ENCODE data around the gene ITGA6. TPM values are rescaled to one million over a fixed set of nuclear protein-coding genes. Genes with fewer than 3 reads are reported as not detected.

The ITGA6 gene
- total and polyA plus RNA-seq, 2 donors (not counting 1 experiment from before 2014, with no cell fraction given), result 6.4 to 19.8 TPM

- Histone ChIP-seq H3K36me3 (ENCODE audit: control insufficient read depth, insufficient read depth, low read length) (no peaks in the 10 kb centered on the region), H3K27ac (ENCODE audit: insufficient read depth, low read length) (no peak overlapping the region), H3K79me2 (ENCODE audit: control insufficient read depth, insufficient read depth, low read length) (no peaks in the 10 kb centered on the region), H3K27me3 (ENCODE audit: control insufficient read depth, insufficient read depth, low read length) (no peaks in the 10 kb centered on the region), H2AFZ (ENCODE audit: low read length) (no peak overlapping the region), H3K4me1 (ENCODE audit: control insufficient read depth, extremely low read depth, insufficient read depth, low read length) (peaks cover 2% of the 10 kb centered on the region), H3K9ac (ENCODE audit: insufficient read depth, low read length) (no peak overlapping the region), H3K9me3 (ENCODE audit: control insufficient read depth, insufficient read depth, low read depth, low read length) (no peaks in the 10 kb centered on the region), H4K20me1 (ENCODE audit: control insufficient read depth, extremely low read depth, insufficient read depth, low read length) (no peaks in the 10 kb centered on the region), H3K4me3 (replicated peaks in 1 of 4; ENCODE audit: control extremely low read depth in 1 of 4, insufficient read depth in 1 of 4, low read depth in 3 of 4, low read length in 4 of 4) (no peak overlapping the region), H3K4me2 (ENCODE audit: extremely low read depth, insufficient read depth, low read length) (no peak overlapping the region)
- no peak for DNase-seq (ENCODE audit: low read depth in 2 of 2)
- TF ChIP-seq EZH2 (IDR thresholded peaks at IDR 0.05; ENCODE audit: low read length, missing control alignments), result no peak
- TF ChIP-seq CTCF (conservative IDR thresholded peaks at IDR 0.05 in 1 of 2, IDR thresholded peaks at IDR 0.05 in 1 of 2; ENCODE audit: low read depth in 1 of 2, low read length in 2 of 2), result no peak
Measured at GRCh38 chr2:172550419-172550818, 123.0 kb downstream of the ITGA6 start.

GRCh38 chr2:172551271-172551670, 123.9 kb downstream of the ITGA6 start:
- H2AFZ ChIP-seq (ENCODE audit: low read length), result peak overlapping the region; percentile 19
- H3K4me1 ChIP-seq (ENCODE audit: control insufficient read depth, extremely low read depth, insufficient read depth, low read length), result peaks cover 2% of the 10 kb centered on the region
- no peak overlapping the region for H3K9ac ChIP-seq (ENCODE audit: insufficient read depth, low read length)
- H3K79me2 ChIP-seq (ENCODE audit: control insufficient read depth, insufficient read depth, low read length), result peaks cover under 1% of the 10 kb centered on the region
- H3K27ac ChIP-seq (ENCODE audit: insufficient read depth, low read length), result no peak overlapping the region
- H4K20me1 ChIP-seq (ENCODE audit: control insufficient read depth, extremely low read depth, insufficient read depth, low read length), result no peaks in the 10 kb centered on the region
- no peak overlapping the region for H3K4me3 ChIP-seq (replicated peaks in 1 of 4; ENCODE audit: control extremely low read depth in 1 of 4, insufficient read depth in 1 of 4, low read depth in 3 of 4, low read length in 4 of 4)
- no peak overlapping the region for H3K4me2 ChIP-seq (ENCODE audit: extremely low read depth, insufficient read depth, low read length)
- DNase-seq (ENCODE audit: low read depth in 2 of 2), result peak in 1 of 2 donors; percentile 68
- H3K9me3 ChIP-seq (ENCODE audit: control insufficient read depth, insufficient read depth, low read depth, low read length), result no peaks in the 10 kb centered on the region
- H3K27me3 ChIP-seq (ENCODE audit: control insufficient read depth, insufficient read depth, low read length), result no peaks in the 10 kb centered on the region
- no peaks in the 10 kb centered on the region for H3K36me3 ChIP-seq (ENCODE audit: control insufficient read depth, insufficient read depth, low read length)
- TF ChIP-seq EZH2 (IDR thresholded peaks at IDR 0.05; ENCODE audit: low read length, missing control alignments) (no peak), CTCF (conservative IDR thresholded peaks at IDR 0.05 in 1 of 2, IDR thresholded peaks at IDR 0.05 in 1 of 2; ENCODE audit: low read depth in 1 of 2, low read length in 2 of 2) (no peak)

GRCh38 chr2:172552547-172553291, 125.3 kb downstream of the ITGA6 start:
- no peak overlapping the region for H3K4me2 ChIP-seq (ENCODE audit: extremely low read depth, insufficient read depth, low read length)
- no peak overlapping the region for H2AFZ ChIP-seq (ENCODE audit: low read length)
- no peaks in the 10 kb centered on the region for H3K9me3 ChIP-seq (ENCODE audit: control insufficient read depth, insufficient read depth, low read depth, low read length)
- peaks cover 2% of the 10 kb centered on the region for H3K4me1 ChIP-seq (ENCODE audit: control insufficient read depth, extremely low read depth, insufficient read depth, low read length)
- H3K36me3 ChIP-seq (ENCODE audit: control insufficient read depth, insufficient read depth, low read length), result no peaks in the 10 kb centered on the region
- TF ChIP-seq CTCF (conservative IDR thresholded peaks at IDR 0.05 in 1 of 2, IDR thresholded peaks at IDR 0.05 in 1 of 2; ENCODE audit: low read depth in 1 of 2, low read length in 2 of 2), result no peak
- no peaks in the 10 kb centered on the region for H4K20me1 ChIP-seq (ENCODE audit: control insufficient read depth, extremely low read depth, insufficient read depth, low read length)
- H3K27ac ChIP-seq (ENCODE audit: insufficient read depth, low read length), result peak overlapping the region; percentile 30
- no peak overlapping the region for H3K9ac ChIP-seq (ENCODE audit: insufficient read depth, low read length)
- peak; percentile 90 to 96 for DNase-seq (ENCODE audit: low read depth in 2 of 2)
- peaks cover 15% of the 10 kb centered on the region for H3K79me2 ChIP-seq (ENCODE audit: control insufficient read depth, insufficient read depth, low read length)
- H3K4me3 ChIP-seq (replicated peaks in 1 of 4; ENCODE audit: control extremely low read depth in 1 of 4, insufficient read depth in 1 of 4, low read depth in 3 of 4, low read length in 4 of 4), result no peak overlapping the region
- no peaks in the 10 kb centered on the region for H3K27me3 ChIP-seq (ENCODE audit: control insufficient read depth, insufficient read depth, low read length)

Data from fibroblast of lung (primary cell).